HEK293 (cell line): Measurements from ENCODE around the gene SH3RF3.
A peak's percentile ranks its signal among the peaks of the same experiment; 100 is the strongest.

ENCODE experiments used
- CTCF ChIA-PET: fragments of 350-600 bp; formaldehyde crosslinking; extraction: SDS; loops from one replicate; lab custom pipeline; 2021; ENCODE audit warnings: antibody characterized with exemption; lab: Yijun Ruan, JAX
- POLR2A ChIA-PET: fragments of 300-600 bp; formaldehyde crosslinking; extraction: SDS; loops from one replicate; lab custom pipeline; 2020; ENCODE audit warnings: antibody characterized with exemption, inconsistent platforms; lab: Yijun Ruan, JAX
- H3K27ac ChIP-seq: fragments of 200-500 bp; sonication (Bioruptor generic); 2 replicates; pipeline ENCODE4 v1.5.1; 2014; ENCODE audit warnings: low read depth, low read length, control low read depth, inconsistent platforms; ENCODE audit errors: extremely low read depth
- H3K36me3 ChIP-seq, 2 experiments: fragments of 200-500 bp in 1 of 2; sonication (Bioruptor generic) in 1 of 2; 1 replicate in 1 of 2; 2 replicates in 1 of 2; pipeline ENCODE4 v1.5.1; 2014 to 2017; ENCODE audit warnings: inconsistent platforms in 2 of 2, low read length in 2 of 2; ENCODE audit not compliant: control insufficient read depth in 2 of 2, insufficient read depth in 1 of 2
- H3K4me1 ChIP-seq: fragments of 200-500 bp; sonication (Bioruptor generic); 2 replicates; pipeline ENCODE4 v1.5.1; 2014; ENCODE audit warnings: mild to moderate bottlenecking, low read length, inconsistent platforms; ENCODE audit not compliant: control insufficient read depth, insufficient read depth
- H3K4me3 ChIP-seq: 2 replicates; pipeline ENCODE4 v1.5.1; 2011; ENCODE audit warnings: low read depth, mild to moderate bottlenecking, control low read depth, low read length, moderate library complexity
- H3K9me3 ChIP-seq: fragments of 200-500 bp; sonication (Bioruptor generic); 2 replicates; pipeline ENCODE4 v1.5.1; 2014; ENCODE audit warnings: low read depth, low read length, inconsistent platforms; ENCODE audit not compliant: control insufficient read depth, insufficient read depth
- HOXA7 ChIP-seq: sonication (generic); formaldehyde crosslinking; IDR thresholded peaks from 2 replicates; pipeline ENCODE4 v1.8.1; 2022; ENCODE audit warnings: missing genetic modification reagents, borderline replicate concordance
- PRDM1 ChIP-seq: fragments of 450-650 bp; formaldehyde crosslinking; IDR thresholded peaks from 2 replicates; pipeline ENCODE4; 2016; ENCODE audit warnings: missing biosample characterization, missing genetic modification characterization
- SETDB1 ChIP-seq: IDR thresholded peaks from one replicate; pipeline ENCODE4 v1.6.1; 2017; ENCODE audit warnings: mild to moderate bottlenecking, low read length, moderate library complexity, mixed read lengths; ENCODE audit not compliant: insufficient read length
- ZBTB8A ChIP-seq: fragments of 450-650 bp; formaldehyde crosslinking; IDR thresholded peaks from 2 replicates; pipeline ENCODE4 v1.5.1; 2016; ENCODE audit warnings: missing biosample characterization, missing genetic modification characterization
- ZNF112 ChIP-seq: fragments of 450-650 bp; formaldehyde crosslinking; IDR thresholded peaks from 2 replicates; pipeline ENCODE4 v1.5.0; 2017; ENCODE audit warnings: missing biosample characterization, missing genetic modification characterization
- ZNF169 ChIP-seq: fragments of 450-650 bp; formaldehyde crosslinking; IDR thresholded peaks from 2 replicates; pipeline ENCODE4 v1.5.1; 2016; ENCODE audit warnings: missing biosample characterization, missing genetic modification characterization
- ZNF18 ChIP-seq: fragments of 450-650 bp; formaldehyde crosslinking; IDR thresholded peaks from 2 replicates; pipeline ENCODE4 v1.5.1; 2016; ENCODE audit warnings: missing biosample characterization, missing genetic modification characterization
- ZNF202 ChIP-seq: fragments of 450-650 bp; formaldehyde crosslinking; IDR thresholded peaks from 2 replicates; pipeline ENCODE4 v1.5.1; 2016; ENCODE audit warnings: missing biosample characterization, missing genetic modification characterization, borderline replicate concordance
- ZNF23 ChIP-seq: fragments of 450-650 bp; formaldehyde crosslinking; IDR thresholded peaks from 2 replicates; pipeline ENCODE4 v1.5.1; 2016; ENCODE audit warnings: missing biosample characterization, missing genetic modification characterization, borderline replicate concordance
- ZNF341 ChIP-seq: fragments of 450-650 bp; formaldehyde crosslinking; IDR thresholded peaks from 2 replicates; pipeline ENCODE4; 2016; ENCODE audit warnings: low read depth, missing biosample characterization, missing genetic modification characterization
- ZNF362 ChIP-seq: fragments of 450-650 bp; formaldehyde crosslinking; IDR thresholded peaks from 2 replicates; pipeline ENCODE4 v1.5.1; 2016; ENCODE audit warnings: missing biosample characterization, missing genetic modification characterization
- ZNF366 ChIP-seq: fragments of 450-650 bp; formaldehyde crosslinking; conservative IDR thresholded peaks from 2 replicates; pipeline ENCODE4 v1.5.1; 2016; ENCODE audit warnings: missing biosample characterization, missing genetic modification characterization
- ZNF426 ChIP-seq: fragments of 450-650 bp; formaldehyde crosslinking; IDR thresholded peaks from 2 replicates; pipeline ENCODE4 v1.5.1; 2017; ENCODE audit warnings: missing biosample characterization, missing genetic modification characterization, mild to moderate bottlenecking, inconsistent platforms, moderate library complexity
- ZNF560 ChIP-seq: fragments of 450-650 bp; formaldehyde crosslinking; IDR thresholded peaks from 2 replicates; pipeline ENCODE4 v1.5.1; 2017; ENCODE audit warnings: missing biosample characterization, missing genetic modification characterization, borderline replicate concordance
- ZNF561 ChIP-seq: fragments of 450-650 bp; IDR thresholded peaks from 2 replicates; pipeline ENCODE4 v1.5.1; 2018; ENCODE audit warnings: missing biosample characterization, missing genetic modification characterization, borderline replicate concordance
- ZNF654 ChIP-seq: fragments of 450-650 bp; formaldehyde crosslinking; IDR thresholded peaks from 2 replicates; pipeline ENCODE4 v1.5.1; 2016; ENCODE audit warnings: low read depth, missing biosample characterization, missing genetic modification characterization
- ZNF747 ChIP-seq: fragments of 450-650 bp; formaldehyde crosslinking; IDR thresholded peaks from 2 replicates; pipeline ENCODE4 v1.5.1; 2016; ENCODE audit warnings: missing biosample characterization, missing genetic modification characterization
- ZNF768 ChIP-seq: fragments of 450-650 bp; formaldehyde crosslinking; IDR thresholded peaks from 2 replicates; pipeline ENCODE4 v1.5.1; 2018; ENCODE audit warnings: missing biosample characterization, mild to moderate bottlenecking, missing genetic modification characterization
- TF ChIP-seq, protein P1 (sequence below): IDR thresholded peaks from 2 replicates; pipeline ENCODE4 v1.6.1; 2011; ENCODE audit warnings: mild to moderate bottlenecking, low read depth, low read length, borderline replicate concordance

Gene SH3RF3

DNA sequence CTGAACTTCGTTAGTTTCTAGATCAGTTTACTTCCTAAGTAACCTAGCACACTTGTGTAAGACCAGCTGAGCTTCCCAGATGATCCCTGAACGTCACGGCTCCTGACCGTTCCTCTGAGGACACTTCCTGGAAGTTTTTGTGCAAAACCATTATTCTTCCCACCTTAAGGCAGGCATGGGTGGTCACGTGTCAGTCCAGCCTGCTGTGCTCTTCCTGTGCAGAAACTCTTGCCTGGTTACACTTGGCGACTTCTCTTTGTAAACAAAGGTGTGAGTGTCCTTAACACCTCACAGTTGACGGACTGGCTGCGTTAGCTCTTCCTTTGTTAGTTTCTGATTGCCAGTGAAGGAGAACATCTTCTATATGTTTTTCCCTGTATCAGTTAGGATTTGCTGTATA is 118.3 kb downstream of the SH3RF3 start (continued):
- TF ChIP-seq ZBTB8A (tag by site-specific recombination) (no peak), ZNF426 (no peak), ZNF169 (tag by site-specific recombination) (no peak)

GRCh38 chr2:109247812-109248211 is 118.8 kb downstream of the SH3RF3 start:
- ChIA-PET POLR2A (interaction anchor here (0.6 kb wide), 1 partner anchor 47 kb away, joined by 4 read pairs; no protein-coding TSS in a partner anchor), CTCF (interaction anchor here (0.6 to 1.4 kb wide), 3 partner anchors 115 to 262 kb away, joined by 3 to 4 read pairs (median 3); no protein-coding TSS in a partner anchor)
- peaks cover 13% of the 10 kb centered on the region for H3K4me1 ChIP-seq
- TF ChIP-seq ZNF112 (no peak), ZNF23 (tag by site-specific recombination) (no peak), ZNF362 (tag by site-specific recombination) (no peak), HOXA7 (CRISPR knock-in tag) (no peak)
- H3K36me3 ChIP-seq: no peaks in the 10 kb centered on the region
- no peak overlapping the region for H3K4me3 ChIP-seq
- no peaks in the 10 kb centered on the region for H3K9me3 ChIP-seq
- H3K27ac ChIP-seq: no peak overlapping the region

DNA sequence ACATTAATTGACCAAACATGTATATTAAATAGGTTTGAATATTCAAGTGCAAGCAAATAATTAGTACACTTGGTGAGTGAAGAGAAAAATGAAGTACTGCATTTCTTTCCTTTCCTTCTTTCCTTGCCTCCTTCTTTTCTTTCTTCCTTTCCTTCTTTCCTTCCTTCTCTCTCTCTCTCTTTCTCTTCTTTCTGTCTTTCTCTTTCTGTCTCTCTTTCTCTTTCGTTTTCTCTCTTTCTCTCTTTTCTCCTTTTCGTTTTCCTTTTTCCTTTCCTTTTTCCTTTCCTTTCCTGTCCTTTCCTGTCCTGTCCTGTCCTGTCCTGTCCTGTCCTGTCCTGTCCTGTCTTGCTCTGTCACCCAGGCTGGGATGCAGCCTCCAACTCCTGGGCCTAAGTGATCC is 119.6 kb downstream of the SH3RF3 start:
- H3K4me1 ChIP-seq: peaks cover 13% of the 10 kb centered on the region
- no peak for TF ChIP-seq ZNF560 (tag by site-specific recombination)
- no peak for TF ChIP-seq ZNF768 (tag by site-specific recombination)
- TF ChIP-seq, protein P1, sequence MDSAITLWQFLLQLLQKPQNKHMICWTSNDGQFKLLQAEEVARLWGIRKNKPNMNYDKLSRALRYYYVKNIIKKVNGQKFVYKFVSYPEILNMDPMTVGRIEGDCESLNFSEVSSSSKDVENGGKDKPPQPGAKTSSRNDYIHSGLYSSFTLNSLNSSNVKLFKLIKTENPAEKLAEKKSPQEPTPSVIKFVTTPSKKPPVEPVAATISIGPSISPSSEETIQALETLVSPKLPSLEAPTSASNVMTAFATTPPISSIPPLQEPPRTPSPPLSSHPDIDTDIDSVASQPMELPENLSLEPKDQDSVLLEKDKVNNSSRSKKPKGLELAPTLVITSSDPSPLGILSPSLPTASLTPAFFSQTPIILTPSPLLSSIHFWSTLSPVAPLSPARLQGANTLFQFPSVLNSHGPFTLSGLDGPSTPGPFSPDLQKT: no peak
- TF ChIP-seq ZNF366: peak; percentile 83
- no peak for TF ChIP-seq ZNF561 (tag by site-specific recombination)
- TF ChIP-seq ZNF202 (tag by site-specific recombination): no peak
- TF ChIP-seq SETDB1: no peak
- TF ChIP-seq ZNF18 (tag by site-specific recombination): no peak
- TF ChIP-seq PRDM1: peak; percentile 99
- TF ChIP-seq ZNF747 (tag by site-specific recombination): no peak
- TF ChIP-seq ZNF654 (tag by site-specific recombination): no peak
- TF ChIP-seq ZNF341: no peak
- TF ChIP-seq, all 188 proteins: peak for 2
- ChIA-PET CTCF (no interaction called here), POLR2A (no interaction called here)
- no peaks in the 10 kb centered on the region for H3K36me3 ChIP-seq
- no peaks in the 10 kb centered on the region for H3K9me3 ChIP-seq
- no peak overlapping the region for H3K27ac ChIP-seq
- no peak overlapping the region for H3K4me3 ChIP-seq
